ENCODE data around the gene ABI2.

ABI2 gene

GRCh38 chr2:203431391-203432185 lies 103.4 kb downstream of the ABI2 start:
- no peak for DNase-seq

DNA sequence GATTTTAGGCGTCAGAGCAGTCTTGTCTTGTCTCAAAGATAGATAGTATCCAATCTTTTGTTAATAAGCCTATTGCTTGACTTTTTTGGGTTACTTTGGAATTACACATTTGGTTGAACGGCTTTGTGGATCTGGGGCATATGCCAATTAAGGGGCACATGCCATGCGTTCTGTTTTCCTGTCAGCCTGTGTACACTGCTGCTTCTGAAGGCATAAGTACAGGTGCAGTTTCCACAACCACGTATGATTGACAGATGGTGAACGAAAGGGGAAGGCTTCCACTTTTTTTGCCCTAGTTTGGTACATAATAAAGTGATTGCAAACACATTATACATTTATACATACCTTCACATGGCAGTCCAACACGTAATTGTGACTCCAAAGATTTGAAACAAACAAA lies 104.6 kb downstream of the ABI2 start:
- no peak for DNase-seq

- DNase-seq: no peak
Observed at GRCh38 chr2:203436496-203436895, 108.3 kb downstream of the ABI2 start.

DNA sequence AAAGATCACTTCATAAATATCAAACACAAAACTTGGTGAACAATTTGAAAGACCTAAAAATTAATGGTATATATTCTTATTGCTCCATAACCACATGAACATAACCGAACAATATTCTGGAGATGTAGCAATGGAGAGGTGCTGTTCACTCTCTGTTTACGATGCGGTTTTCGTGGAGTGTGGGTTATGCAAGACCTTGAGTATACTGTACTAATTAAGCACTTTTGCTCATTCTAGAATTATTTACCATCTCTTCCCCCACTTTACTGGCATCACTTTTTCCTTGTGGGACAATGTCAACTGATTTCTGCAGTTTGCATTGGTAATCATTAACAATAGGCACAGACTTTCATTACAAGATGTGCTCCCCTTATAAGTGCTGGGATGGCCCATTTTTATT lies 109.3 kb downstream of the ABI2 start:
- DNase-seq: no peak

DNA sequence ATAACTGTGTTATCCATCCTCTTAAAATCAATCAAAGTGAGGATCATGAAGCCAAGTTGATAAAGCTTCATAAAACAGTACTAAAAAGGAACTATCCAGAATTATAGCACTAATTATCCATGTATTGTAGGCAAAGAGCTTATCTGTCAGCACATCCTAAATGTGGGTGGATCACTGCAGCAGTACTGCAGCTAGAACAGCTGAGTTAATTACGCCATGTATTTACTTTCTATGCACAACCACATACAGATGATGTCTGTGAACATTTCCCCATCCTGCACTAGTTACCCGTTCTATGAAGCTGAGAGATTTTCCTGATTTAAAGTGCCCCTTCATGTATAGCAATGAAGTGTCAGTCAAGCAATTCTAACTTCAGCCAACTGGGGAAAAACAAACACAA lies 110.3 kb downstream of the ABI2 start:
- no peak for DNase-seq

DNA sequence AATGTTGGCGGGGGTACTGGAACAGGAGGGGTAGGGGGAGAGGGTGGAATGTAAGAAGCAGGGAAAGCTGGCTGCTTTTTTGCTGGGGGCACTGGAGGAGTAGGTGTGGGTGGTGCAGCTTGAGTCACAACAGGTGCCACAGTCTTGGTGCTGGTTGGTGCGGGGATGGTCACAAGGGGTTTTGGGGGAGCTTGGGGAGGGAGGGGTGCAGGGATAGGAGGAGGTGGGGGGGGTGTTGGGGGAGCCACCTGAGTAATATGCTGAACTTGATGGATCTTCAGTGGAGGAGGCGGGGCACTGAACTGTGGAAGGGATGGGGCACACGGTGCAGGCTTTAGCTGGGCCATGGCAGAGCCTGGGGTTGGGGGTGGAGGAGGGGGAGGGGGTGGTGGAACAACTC lies 112.5 kb downstream of the ABI2 start:
- no peak for DNase-seq

- no peak for DNase-seq
Observed at GRCh38 chr2:203441463-203441862, 113.3 kb downstream of the ABI2 start.

- no peak for DNase-seq
Observed at GRCh38 chr2:203442463-203442862, 114.3 kb downstream of the ABI2 start.

GRCh38 chr2:203444738-203445137 lies 116.5 kb downstream of the ABI2 start:
- DNase-seq: no peak

- DNase-seq: peak; percentile 64
Observed at GRCh38 chr2:203446071-203446481, 117.9 kb downstream of the ABI2 start.

GRCh38 chr2:203446780-203447179 lies 118.6 kb downstream of the ABI2 start:
- DNase-seq: no peak

DNA sequence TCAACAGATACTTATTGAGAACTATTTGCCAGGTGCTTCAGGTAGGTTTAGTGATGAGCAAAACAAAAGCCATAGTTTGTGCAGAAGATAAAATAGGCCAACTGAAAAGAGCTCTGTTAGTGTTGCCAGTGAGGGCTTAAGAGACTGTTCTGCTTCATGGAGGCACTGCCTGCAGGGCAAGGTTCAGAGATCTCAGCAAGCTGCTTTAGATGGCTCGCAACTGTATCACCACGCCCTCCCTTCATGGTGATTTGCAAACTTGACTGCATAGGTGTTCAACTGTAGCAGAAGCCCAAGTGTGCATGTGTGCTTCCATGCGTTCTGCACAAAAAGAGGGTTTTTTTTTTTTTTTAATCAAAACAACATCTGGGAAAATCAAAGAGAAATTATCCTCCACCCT lies 122.4 kb downstream of the ABI2 start:
- DNase-seq: no peak

- DNase-seq: no peak
Observed at GRCh38 chr2:203451011-203451410, 122.8 kb downstream of the ABI2 start.

GRCh38 chr2:203451689-203452088 lies 123.5 kb downstream of the ABI2 start:
- peak; percentile 25 for DNase-seq

DNA sequence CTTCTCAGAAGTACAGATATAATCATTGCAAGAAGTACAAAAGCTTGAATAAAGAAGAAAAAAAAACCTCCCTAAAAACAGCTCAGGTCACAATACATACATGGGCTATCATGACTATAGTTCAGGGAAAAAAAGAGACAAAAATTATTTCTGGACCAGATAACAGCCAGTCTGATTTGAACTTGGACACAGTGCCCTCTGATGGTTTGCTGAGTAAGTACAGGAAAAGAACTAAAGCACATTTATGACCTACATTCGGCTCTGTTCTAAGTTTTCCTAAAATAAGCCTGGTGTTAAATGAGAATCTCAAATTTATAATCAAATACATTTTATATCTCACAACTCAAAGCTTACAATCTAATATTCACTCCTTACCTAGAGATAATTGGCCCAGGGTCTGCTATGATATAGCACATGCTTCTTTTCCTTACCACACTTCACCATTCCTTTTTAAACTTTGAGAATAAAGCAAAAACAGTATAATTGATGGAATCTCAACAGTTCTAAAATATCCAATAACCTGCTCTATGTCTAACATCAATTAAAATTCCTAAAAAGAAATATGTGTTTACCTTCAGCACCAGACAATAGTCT lies 125.8 kb downstream of the ABI2 start:
- DNase-seq: peak; percentile 51

DNA sequence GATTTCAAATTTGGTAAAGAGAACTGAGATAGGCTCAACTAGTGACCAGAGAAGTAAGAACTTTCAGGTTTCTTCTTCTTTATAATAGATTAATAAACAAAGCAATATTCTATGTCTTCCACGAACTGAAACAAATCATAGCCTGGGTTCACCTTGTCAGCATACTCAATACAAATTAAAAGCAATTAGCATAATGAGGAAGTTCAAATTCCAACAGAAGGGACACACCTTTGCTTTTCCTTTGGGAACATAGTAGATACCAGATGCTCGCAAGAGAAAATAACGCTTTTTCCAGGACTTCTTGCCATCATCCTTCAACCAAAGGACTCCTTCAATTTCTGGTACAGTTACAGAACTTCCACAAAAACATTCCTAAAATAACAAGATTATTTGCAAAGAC lies 127.0 kb downstream of the ABI2 start:
- no peak for DNase-seq

DNA sequence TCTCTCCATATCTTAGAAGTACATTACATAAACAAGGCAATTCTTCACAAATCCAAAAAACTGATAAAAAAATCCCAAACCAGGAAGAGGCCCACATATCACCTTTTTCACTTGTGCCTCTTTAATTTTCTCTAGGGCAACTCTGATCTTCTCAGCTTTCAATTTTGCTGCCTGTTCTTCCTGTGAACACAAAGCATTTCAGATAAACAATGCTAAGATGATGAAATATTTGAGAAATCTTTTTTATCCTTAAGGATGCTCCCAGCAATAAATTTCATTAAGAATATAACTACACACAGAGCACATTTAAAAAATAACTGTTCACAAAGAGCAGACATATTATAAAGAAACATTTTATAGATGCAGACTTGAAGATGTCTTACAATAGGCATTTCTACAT lies 133.6 kb downstream of the ABI2 start:
- DNase-seq: no peak

DNA sequence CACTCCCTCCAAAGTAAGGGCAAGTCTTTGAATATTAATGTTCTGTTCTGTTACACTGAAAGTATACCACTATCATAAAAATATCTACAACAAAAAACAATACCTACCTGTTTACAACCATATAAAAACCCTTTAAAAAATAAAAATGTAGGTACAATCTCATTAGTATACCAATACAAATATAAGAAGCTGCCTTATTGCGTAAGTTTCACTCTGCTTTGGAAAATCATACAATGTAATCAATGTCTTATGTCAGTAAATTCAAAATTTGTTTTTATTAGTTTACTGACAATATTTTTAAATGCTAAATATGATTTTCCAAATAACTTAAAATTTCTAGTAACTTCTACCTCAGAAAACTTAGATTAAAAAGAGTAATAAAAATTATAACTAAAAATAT lies 134.1 kb downstream of the ABI2 start:
- no peak for DNase-seq

DNA sequence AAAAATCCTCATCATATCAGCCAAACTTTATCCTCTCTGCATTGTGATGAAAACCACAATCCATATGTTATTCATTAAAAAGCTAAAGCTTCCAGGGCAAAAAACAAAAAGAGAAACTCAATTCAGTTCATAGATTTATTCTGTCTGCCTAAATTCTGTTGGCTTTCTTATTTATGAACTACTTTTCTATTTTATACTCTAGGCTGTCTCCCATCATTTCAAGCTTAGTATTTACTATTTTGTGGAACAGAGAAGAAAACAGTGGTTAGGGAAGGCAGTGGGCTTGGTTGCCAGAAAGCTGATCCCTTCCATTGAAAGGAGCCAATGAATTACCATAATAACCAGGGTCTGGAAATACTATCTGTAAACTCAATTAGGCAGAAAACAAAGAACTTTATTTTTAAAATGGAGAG lies 135.1 kb downstream of the ABI2 start:
- no peak for DNase-seq

DNA sequence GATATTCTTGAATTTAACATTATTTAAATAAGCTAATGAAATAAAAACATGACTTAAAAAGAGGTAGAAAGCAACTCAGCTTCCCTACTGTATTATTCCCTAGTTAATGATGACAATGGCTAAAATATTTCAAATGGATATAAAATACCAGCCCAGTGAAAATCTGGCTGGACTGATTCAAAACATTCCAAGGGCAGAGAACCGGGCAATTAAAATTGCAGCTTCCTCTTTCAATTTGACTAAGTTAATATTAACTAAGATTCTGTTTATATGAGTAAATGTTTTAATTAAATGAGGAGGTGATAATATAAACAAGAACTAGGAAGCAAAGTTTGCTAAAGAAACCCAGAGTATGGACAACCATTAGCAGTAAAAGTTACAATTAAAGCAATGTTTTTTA lies 141.4 kb downstream of the ABI2 start:
- peak; percentile 35 for DNase-seq

DNA sequence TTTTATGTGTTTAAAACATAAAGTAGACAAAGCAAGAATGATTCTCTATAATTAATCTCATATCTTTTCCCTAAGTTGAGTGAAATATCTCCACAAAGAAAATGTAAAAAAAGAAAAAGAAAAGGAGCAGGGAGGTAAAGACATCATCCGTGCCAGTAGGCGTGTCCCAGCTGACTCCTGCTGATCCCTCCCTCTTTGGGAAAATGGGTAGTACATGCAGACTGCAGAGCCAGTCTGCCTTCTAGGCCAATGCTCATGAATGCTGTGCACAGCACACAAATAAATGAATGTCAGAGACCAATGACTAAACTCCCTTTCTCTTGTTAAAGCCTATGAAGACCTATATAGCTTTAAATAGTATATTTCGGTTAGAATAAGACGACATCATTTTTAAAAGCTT lies 142.2 kb downstream of the ABI2 start:
- DNase-seq: no peak

DNA sequence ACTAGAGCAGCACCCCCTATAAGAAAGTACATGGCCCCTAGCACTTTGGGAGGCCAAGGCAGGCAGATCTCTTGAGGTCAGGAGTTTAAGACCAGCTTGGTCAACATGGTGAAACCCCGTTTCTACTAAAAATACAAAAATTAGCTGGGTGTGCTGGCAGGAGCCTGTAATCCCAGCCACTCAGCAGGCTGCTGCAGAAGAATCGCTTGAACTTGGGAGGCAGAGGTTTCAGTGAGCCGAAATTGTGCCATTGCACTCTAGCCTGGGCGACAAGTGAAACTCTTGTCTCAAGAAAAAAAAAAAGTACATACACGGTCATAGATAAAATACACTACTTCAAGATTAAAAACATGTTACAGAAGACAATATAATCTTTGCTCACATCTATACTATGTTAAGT lies 143.1 kb downstream of the ABI2 start:
- DNase-seq: no peak

GRCh38 chr2:203476881-203477280 lies 148.7 kb downstream of the ABI2 start:
- DNase-seq: no peak

- no peak for DNase-seq
Observed at GRCh38 chr2:203480623-203481022, 152.4 kb downstream of the ABI2 start.
